Measurements from ENCODE around the gene WASF3.

The WASF3 gene

DNA sequence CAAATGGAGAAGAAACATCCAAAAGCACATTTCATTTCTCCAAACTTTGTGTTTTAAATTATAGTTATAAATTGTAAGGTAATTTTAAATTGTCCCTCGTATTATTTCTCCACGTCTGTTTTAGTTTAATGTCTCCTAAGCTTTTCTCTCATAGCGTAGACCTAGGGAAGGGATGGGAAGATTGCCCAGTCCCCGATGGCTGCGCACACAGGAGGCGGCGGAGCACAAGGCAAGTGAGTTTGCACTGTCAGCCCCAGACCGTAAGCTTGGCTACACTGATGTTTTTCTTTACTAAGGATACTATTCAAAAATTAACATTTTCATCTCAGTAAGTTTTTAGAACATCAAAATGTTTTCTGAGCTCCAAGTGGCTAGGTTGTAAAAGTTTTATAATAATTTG, 130.8 kb downstream of the WASF3 start:
- DNase-seq = no peak

- DNase-seq = no peak
Observed at GRCh38 chr13:26688980-26689379, 131.5 kb downstream of the WASF3 start.

- DNase-seq = no peak
Observed at GRCh38 chr13:26693749-26694463, 136.4 kb downstream of the WASF3 start.

- no peak for DNase-seq
Observed at GRCh38 chr13:26694609-26695359, 137.3 kb downstream of the WASF3 start.

GRCh38 chr13:26695360-26695705, 137.8 kb downstream of the WASF3 start:
- DNase-seq = no peak

- DNase-seq = no peak
Observed at GRCh38 chr13:26695891-26696311, 138.4 kb downstream of the WASF3 start.

DNA sequence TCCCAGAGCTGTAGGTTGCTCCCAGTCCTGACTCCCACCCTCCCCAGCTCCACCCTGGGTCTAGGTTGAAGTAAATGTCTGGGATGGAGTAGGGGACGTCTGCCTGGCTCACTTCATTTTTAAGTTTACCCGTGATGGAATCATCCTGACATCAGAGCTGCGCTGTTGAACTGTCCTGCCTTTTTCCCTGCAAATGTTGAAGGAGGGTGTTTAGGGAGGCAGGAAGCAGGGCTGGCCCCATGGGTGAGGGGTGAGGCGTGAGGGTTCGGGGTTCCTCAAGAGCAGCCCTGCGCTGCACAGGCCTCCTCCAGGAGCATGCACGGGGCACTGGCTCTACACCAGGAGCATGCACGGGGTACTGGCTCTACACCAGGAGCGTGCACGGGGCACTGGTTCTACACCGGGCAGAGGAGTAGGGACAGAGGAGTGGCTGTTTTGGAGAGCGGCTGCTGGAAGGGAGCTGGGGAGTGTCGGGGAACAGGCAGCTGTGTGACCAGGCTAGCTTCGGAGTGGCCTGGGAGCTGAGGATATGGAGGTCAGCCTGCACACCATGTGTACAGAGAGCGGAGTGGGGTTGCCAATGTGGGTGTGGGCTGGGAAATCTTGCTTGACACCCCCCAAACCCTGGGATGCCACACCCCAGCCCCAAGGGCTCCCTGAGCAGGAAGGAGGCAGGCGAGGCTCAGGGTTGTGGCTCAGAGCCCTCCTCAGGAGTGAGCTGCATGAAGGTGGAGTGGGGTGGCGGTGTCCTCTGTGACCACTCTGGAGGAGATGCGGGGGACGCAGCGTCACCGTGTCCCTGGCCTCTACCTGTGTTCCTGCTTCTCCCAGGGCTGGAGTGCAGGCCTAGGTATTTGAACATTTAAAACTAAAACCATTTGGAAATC, 139.8 kb downstream of the WASF3 start:
- DNase-seq = no peak

DNA sequence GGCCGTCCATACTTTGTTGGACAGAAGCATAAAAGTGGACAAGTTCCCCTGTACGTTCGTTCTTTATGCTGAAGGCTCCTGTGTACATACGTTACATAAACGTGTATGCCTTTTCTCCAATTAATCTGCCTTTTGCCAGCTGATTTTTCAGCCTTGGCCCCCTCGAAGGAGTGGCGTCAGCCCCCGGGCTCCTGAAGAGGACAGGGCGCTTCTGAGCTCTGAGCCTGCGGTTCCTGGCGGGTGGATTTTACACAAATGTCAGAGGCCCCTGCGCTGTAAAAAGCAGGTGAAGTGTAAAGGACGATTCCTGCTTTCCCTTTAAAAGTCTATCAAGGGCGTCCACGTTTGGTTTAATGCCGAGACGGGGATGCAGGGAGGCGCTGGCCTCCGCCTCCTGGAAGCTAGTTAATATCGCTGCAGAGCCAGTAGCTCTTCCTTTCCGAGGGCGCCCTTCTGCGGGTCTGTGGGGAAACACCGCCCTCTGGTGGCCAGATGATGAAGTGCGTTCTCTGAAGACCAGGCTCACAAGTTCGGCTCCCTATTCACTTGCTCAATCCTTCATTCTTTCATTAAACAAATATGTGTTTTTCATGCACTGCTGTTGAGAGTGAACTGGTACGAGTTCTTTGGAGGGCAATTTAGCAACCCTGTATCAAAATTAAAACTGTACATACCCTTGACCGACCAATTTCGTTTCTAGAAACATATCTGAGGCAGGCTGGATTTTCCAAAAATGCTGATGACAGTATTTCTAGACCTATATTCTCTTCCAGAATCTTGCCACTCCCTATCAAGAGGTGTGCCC, 141.1 kb downstream of the WASF3 start:
- peak; percentile 62 for DNase-seq

- DNase-seq = no peak
Observed at GRCh38 chr13:26699197-26699490, 141.7 kb downstream of the WASF3 start.

DNA sequence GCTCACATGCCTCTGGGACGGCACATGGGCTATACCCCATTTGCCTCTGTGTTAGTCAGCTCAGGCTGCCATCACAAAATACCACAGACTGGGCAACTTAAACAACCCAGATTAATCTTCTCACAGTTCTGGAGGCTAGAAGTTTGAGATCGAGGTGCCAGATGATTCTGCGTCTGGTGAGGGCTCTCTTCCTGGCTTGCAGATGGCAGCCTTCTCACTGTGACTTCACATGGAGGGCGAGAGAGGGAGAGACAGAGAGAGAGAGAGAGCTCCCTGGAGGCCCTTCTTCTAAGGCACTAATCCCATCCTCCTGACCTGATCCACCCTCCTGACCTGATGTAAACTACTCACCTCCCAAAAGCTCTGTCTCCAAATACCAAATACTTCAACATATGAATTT, 148.1 kb downstream of the WASF3 start:
- no peak for DNase-seq

DNA sequence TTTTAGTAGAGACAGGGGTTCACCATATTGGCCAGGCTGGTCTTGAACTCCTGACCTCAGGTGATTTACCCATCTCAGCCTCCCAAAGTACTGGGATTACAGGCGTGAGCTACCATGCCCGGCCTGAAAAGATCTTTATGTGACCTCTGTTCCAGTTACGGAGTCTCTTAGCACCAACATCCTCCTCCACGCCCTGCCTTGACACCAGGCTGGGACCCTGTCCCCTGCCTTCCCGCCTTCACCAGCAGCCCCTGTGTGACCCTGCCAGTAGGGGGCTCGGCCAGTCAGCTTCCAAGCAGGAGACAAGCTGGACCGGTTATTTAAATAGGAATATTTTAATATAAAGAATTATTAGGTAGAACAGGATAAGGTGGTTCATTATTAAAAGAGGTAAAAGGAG, 148.9 kb downstream of the WASF3 start:
- no peak for DNase-seq

DNA sequence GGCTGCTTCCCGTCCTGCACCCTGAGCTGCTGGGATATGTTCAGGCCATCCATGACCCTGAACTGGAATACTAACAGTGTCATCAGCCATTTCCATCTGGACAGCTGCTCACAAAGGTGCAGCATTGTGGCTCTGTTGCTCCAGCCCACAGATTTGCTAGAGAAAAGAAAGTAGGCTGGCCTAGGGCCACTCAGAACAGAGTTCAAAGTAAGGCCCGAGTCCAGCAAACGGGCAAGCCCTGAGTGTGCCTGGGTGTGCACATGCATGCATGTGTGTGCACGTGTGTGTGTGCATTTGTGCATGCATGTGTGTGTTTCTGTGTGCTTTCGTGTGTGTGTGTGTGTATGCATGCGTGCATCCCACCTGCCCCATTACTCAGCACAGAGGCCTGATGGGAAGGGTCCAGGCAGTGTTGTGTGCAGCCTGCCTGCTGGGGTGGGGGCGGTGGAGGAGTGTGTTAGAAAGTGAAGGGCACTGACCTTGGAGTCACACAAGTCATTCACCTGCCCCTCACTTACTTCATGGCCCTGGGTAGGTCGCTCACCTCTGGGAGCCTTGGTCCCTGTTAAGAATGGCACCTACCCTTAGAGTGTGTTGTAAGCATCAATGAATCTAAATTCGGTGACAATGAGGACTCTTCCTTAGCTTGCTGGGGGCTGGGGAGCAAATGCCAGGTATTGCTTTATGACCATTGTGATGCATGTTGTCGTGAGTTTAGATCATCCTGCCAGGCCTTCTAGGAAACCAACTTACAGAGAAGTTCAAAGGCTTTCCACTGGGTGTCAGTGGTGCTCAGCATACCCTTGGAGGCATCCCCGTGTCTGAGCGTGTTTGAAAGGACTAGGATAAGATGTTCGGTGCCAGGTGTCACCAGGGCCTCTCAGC, 149.9 kb downstream of the WASF3 start:
- no peak for DNase-seq

DNA sequence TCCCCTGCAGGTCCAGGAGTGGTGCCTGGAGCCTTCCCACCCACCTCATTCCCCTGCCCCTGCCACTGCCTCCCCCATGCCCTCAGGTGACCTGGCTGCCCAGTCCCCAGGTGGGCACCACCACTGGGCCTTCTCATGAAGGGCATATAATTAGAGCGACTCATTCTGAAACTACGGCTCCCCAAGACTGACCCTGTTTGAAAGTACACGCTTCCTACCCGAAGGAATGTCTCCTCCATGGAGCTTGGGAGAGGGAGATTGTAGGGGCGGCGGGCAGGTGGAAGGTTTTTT, 150.5 kb downstream of the WASF3 start:
- no peak for DNase-seq

GRCh38 chr13:26709461-26709860, 152.0 kb downstream of the WASF3 start:
- DNase-seq = no peak

GRCh38 chr13:26710166-26710565, 152.7 kb downstream of the WASF3 start:
- DNase-seq = no peak

GRCh38 chr13:26711211-26711610, 153.7 kb downstream of the WASF3 start:
- DNase-seq = no peak

DNA sequence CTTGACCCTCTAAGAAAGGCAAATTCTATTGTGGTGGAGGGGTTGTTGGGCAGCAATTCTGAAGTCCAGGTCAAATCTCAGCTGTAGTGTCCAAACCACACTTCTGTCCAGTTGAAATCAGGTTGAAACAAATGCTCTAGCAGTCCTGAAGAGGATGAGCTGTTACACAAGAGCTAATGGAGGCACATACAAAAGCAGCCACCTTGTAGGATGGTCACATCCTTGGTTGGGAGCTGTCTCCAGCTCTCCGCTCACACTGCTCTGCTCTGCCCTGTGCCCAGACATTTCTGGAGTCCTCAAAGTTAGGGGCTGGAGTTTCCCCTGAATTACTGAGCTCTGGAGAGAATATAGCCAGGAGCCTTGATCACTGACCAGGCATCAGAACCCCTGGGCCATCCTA, 155.9 kb downstream of the WASF3 start:
- no peak for DNase-seq

DNA sequence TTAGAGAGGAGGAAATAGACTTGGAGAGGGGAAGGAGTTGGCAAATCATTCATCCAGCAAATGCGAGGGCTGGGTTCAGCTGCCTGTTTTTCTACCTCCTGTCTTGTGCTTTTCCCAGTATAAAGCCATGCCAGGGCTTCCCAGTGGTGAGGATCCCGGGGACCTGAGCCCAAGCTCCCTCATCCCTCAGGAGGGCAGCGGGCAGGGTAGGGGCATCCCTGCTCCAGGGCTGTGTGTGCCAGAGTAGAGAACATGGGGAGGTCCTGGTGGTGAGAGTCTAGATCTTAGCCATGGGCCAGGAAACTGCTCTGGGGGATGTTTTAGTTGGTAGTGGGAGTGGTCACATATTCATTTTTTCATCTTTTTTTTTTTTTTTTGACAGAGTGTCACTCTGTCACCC, 159.5 kb downstream of the WASF3 start:
- no peak for DNase-seq

DNA sequence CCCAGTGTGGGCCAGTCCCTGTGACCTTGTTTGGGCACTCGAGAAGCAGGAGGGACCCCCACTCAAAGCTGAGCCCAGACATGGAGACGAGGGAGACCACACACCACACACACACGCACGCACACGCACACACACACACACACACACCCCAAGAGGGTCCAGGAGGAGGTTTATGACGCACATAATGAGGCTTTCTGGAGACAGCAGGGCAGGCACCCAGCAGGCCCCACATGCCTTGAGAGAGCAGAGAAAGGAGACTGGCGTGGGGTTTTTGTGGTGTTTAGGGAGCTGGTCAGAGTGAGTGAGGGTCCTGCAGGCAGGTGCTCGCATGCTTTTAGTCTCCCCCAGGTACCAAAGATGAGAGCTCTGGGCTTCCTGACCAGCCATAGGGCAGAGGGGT, 160.7 kb downstream of the WASF3 start:
- DNase-seq = no peak

DNA sequence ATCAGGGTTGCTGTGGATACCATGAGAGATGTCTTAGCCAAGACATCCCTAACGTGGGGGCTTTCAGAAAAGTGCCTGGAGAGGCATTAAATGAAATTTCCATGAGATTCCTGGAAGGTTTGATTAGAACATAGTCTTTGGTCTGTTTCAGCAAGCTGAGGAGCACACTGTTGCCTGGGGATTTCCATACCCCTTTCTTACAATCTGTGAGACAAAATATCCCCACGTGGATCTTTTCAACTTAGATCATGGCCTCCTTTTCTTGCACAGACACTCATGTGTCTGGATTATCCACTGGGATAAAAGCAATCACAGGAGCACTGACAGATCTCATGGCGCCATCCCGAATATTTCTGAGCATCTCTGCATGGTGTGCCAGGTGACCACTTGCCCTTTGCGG, 161.4 kb downstream of the WASF3 start:
- DNase-seq = no peak

DNA sequence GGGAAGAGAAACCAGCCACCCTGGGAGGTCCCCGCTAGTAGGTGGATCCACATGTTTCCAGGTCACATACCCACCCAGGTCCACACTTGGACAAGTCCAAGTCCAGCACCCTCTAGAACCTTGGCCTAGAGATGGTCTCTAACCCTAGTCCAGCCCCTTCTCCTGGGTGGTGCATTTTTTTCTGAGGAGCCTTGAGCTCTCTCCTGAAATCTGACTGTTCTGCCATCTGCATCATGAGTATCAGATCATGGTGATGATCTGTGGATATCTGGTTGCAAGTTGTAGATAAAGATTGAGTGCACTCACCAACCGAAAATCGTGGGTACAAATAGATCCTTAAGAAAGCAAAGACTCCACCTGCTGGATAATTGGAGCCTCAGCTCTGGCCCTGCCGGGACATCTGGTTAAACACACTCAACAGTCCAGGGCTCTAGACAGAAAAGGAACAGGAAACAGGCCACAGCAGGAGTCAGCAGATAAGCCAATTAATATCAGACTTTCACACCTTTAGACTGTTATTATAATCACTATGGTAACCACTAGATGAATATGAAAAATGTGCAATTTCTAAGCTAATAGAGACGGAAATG, 162.0 kb downstream of the WASF3 start:
- no peak for DNase-seq

Measured in effector CD4-positive, alpha-beta T cell (primary cell).